MM.1S (cell line): ENCODE results near the gene CDK11A.

Experiments used
- DNase-seq: peaks from one replicate; pipeline ENCODE4 v3.0.0-alpha.2; 2015
- H2AFZ ChIP-seq: fragments of 300-600 bp; sonication (generic); 2 replicates; pipeline ENCODE4 v1.6.0; 2016; ENCODE audit warnings: antibody characterized with exemption, low read length
- H3F3A ChIP-seq: fragments of 300-600 bp; sonication (generic); 2 replicates; pipeline ENCODE4 v1.6.1; 2016; ENCODE audit warnings: mild to moderate bottlenecking, antibody characterized with exemption, low read length, moderate library complexity, mixed read lengths; ENCODE audit not compliant: insufficient read depth
- H3K27ac ChIP-seq: fragments of 300-600 bp; sonication (generic); 2 replicates; pipeline ENCODE4 v1.5.1; 2016; ENCODE audit warnings: mild to moderate bottlenecking, low read length
- H3K27me3 ChIP-seq: fragments of 300-600 bp; sonication (generic); replicated peaks from 2 replicates; pipeline ENCODE4 v1.6.0; 2016; ENCODE audit warnings: low read length; ENCODE audit not compliant: insufficient read depth
- H3K36me3 ChIP-seq: fragments of 300-600 bp; sonication (generic); replicated peaks from 2 replicates; pipeline ENCODE4 v1.6.1; 2016; ENCODE audit warnings: mild to moderate bottlenecking, low read length, mixed read lengths; ENCODE audit not compliant: insufficient read depth
- H3K4me1 ChIP-seq: fragments of 300-600 bp; sonication (generic); 2 replicates; pipeline ENCODE4 v1.6.1; 2016; ENCODE audit warnings: low read length, mixed read lengths
- H3K4me2 ChIP-seq: fragments of 300-600 bp; sonication (generic); 2 replicates; pipeline ENCODE4 v1.6.0; 2016; ENCODE audit warnings: low read depth, low read length
- H3K4me3 ChIP-seq: fragments of 300-600 bp; sonication (generic); 2 replicates; pipeline ENCODE4 v1.5.1; 2016; ENCODE audit warnings: low read length, mixed read lengths
- H3K79me2 ChIP-seq: fragments of 300-600 bp; sonication (generic); 2 replicates; pipeline ENCODE4 v1.6.1; 2016; ENCODE audit warnings: mixed run types, low read length, mixed read lengths
- H3K9ac ChIP-seq: fragments of 300-600 bp; sonication (generic); 2 replicates; pipeline ENCODE4 v1.6.1; 2016; ENCODE audit warnings: low read length, mixed read lengths
- H3K9me2 ChIP-seq: fragments of 300-600 bp; sonication (generic); replicated peaks from 2 replicates; pipeline ENCODE4 v1.6.1; 2016; ENCODE audit warnings: mild to moderate bottlenecking, low read length, mixed read lengths; ENCODE audit not compliant: insufficient read depth
- H3K9me3 ChIP-seq: fragments of 300-600 bp; sonication (generic); replicated peaks from 2 replicates; pipeline ENCODE4 v1.6.1; 2016; ENCODE audit warnings: mild to moderate bottlenecking, low read length, mixed read lengths; ENCODE audit not compliant: insufficient read depth
- H4K20me1 ChIP-seq: fragments of 300-600 bp; sonication (generic); 2 replicates; pipeline ENCODE4 v1.6.1; 2016; ENCODE audit warnings: mild to moderate bottlenecking, low read length, moderate library complexity, mixed read lengths; ENCODE audit not compliant: insufficient read depth
- EZH2 ChIP-seq: fragments of 300-600 bp; sonication (generic); optimal IDR thresholded peaks from 2 replicates; pipeline ENCODE3; 2017; ENCODE audit warnings: low read depth, mild to moderate bottlenecking, antibody characterized with exemption, low read length, mixed read lengths
- EZH2phosphoT487 ChIP-seq: fragments of 300-600 bp; sonication (generic); IDR thresholded peaks from 2 replicates; pipeline ENCODE4 v1.6.1; 2018; ENCODE audit warnings: antibody characterized with exemption, low read length
- TF ChIP-seq, protein P1 (sequence below): fragments of 300-600 bp; sonication (generic); IDR thresholded peaks from 2 replicates; pipeline ENCODE4 v1.5.1; 2016; ENCODE audit warnings: antibody characterized with exemption, low read length, mixed read lengths

Gene CDK11A

DNA sequence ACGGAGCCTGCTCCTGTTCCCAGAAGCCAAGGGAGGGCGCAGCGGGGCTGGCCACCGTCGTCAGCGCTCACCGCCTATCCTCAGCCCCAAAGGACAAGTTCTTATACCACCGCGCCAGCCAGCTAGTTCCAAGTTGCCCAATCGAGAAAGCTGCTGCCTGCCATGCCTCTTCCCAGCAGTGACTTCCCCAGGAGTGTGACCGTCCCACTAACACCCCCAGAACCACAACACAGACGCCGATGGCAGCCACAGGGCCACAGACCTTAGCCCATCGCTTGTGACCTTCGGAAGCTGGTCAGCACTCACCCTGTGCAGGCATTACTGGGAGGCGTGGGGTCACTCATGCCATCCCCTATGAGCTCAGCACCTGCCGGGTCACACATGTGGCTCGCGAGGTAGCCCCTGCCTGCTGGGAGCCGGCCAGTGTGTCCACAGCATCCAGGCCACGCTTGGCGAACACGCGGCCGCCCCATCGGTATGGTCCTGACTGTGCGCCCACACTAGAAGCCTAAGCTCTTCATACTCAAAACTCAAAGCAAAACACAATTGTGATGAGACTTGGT is 34.0 kb upstream of the CDK11A start:
- no peaks in the 10 kb centered on the region for H3K27me3 ChIP-seq
- peaks cover 63% of the 10 kb centered on the region for H3K79me2 ChIP-seq
- no peak overlapping the region for H2AFZ ChIP-seq
- H3K27ac ChIP-seq: no peak overlapping the region
- no peak overlapping the region for H3K4me2 ChIP-seq
- no peaks in the 10 kb centered on the region; the same call in 1 of the 2 replicates for H4K20me1 ChIP-seq
- H3K9me3 ChIP-seq: no peaks in the 10 kb centered on the region
- H3F3A ChIP-seq: no peaks in the 10 kb centered on the region
- H3K4me1 ChIP-seq: no peaks in the 10 kb centered on the region
- no peaks in the 10 kb centered on the region for H3K9me2 ChIP-seq
- no peak overlapping the region for H3K9ac ChIP-seq
- TF ChIP-seq, protein P1, sequence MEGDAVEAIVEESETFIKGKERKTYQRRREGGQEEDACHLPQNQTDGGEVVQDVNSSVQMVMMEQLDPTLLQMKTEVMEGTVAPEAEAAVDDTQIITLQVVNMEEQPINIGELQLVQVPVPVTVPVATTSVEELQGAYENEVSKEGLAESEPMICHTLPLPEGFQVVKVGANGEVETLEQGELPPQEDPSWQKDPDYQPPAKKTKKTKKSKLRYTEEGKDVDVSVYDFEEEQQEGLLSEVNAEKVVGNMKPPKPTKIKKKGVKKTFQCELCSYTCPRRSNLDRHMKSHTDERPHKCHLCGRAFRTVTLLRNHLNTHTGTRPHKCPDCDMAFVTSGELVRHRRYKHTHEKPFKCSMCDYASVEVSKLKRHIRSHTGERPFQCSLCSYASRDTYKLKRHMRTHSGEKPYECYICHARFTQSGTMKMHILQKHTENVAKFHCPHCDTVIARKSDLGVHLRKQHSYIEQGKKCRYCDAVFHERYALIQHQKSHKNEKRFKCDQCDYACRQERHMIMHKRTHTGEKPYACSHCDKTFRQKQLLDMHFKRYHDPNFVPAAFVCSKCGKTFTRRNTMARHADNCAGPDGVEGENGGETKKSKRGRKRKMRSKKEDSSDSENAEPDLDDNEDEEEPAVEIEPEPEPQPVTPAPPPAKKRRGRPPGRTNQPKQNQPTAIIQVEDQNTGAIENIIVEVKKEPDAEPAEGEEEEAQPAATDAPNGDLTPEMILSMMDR: no peak
- no peak for TF ChIP-seq EZH2
- TF ChIP-seq EZH2phosphoT487: no peak
- H3K36me3 ChIP-seq: peaks cover 4% of the 10 kb centered on the region
- no peak overlapping the region for H3K4me3 ChIP-seq
- no peak for DNase-seq

DNA sequence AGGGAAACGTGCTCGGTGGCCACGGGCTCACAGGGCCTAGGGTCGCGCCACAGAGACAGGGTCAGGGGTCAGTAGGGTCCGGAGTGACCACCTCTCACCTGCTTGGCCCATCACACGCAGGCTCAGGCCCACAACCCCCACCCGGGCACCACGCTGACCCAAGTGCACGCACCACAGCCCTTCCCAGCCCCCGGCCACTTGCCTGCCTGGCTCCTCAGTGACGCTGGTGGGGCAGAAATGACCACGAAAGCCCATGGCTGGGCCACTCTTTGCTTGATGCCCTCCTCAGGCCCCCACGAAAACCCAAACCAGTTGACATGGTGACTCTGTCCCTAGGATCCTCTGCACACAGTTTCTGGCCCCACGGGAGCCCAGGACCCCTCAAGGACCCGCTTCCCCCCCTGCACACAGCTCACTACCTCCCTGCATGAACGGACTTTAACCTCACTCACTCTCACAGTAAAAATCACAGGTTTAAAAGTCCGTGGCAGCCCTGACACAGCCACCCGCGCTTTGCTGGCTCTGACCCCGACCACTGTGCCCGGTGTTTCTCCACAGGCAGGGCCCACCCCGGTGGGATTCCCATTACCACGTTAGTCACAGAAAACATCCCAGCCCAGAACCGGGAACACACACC is 33.4 kb upstream of the CDK11A start:
- Histone ChIP-seq H3F3A (no peaks in the 10 kb centered on the region), H3K9me2 (no peaks in the 10 kb centered on the region), H3K4me1 (no peaks in the 10 kb centered on the region), H3K79me2 (peaks cover 57% of the 10 kb centered on the region), H3K27ac (no peak overlapping the region), H4K20me1 (no peaks in the 10 kb centered on the region; the same call in 1 of the 2 replicates), H3K27me3 (no peaks in the 10 kb centered on the region), H3K4me2 (no peak overlapping the region), H3K4me3 (no peak overlapping the region), H2AFZ (no peak overlapping the region), H3K36me3 (peaks cover 4% of the 10 kb centered on the region), H3K9me3 (no peaks in the 10 kb centered on the region), H3K9ac (no peak overlapping the region)
- DNase-seq: no peak
- TF ChIP-seq, protein P1: no peak
- TF ChIP-seq EZH2: no peak

DNA sequence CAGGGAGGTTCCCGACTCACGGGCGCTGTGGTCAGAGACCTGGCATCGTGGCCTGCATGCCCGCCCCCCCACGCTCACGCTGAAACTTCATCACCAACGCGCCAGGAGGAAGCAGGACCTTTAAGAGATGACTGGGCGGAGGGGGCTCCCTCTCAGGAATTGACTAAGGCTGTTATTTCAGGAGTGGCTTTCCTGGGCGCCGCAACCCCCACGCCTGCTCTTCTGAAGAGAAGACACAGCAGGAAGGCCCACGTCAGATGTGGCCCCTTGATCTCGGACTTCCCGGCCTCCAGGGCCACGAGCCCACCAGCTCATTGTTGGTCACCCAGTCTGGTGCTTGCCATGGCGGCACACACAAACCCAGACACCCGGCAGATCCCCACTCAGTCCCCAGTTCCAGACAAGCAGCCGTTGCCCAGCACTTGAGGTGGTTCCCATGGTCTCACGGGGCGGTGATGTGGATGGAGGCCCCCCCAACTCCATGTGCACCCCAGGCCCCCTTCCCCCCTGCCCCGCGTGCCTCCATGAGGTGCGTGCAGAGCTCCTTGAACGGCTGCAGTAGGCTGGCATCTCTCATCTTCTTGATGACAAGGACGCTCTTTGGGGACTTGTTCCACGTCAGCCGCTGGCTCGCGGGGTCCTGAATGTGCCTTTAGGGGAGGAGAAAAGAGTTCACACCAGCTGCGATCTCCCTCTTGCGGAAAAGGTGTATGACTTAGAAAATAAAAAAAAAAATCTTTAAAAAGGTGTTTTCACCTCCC is 32.7 kb upstream of the CDK11A start:
- Histone ChIP-seq H3K9me3 (no peaks in the 10 kb centered on the region), H3K4me1 (no peaks in the 10 kb centered on the region), H3F3A (no peaks in the 10 kb centered on the region), H3K9me2 (no peaks in the 10 kb centered on the region), H3K36me3 (peaks cover 4% of the 10 kb centered on the region), H3K79me2 (peaks cover 50% of the 10 kb centered on the region), H3K9ac (no peak overlapping the region), H3K4me3 (no peak overlapping the region), H3K4me2 (no peak overlapping the region), H4K20me1 (no peaks in the 10 kb centered on the region; the same call in 1 of the 2 replicates), H2AFZ (no peak overlapping the region), H3K27me3 (no peaks in the 10 kb centered on the region), H3K27ac (no peak overlapping the region)
- TF ChIP-seq EZH2 (no peak), EZH2phosphoT487 (no peak)
- DNase-seq: no peak

DNA sequence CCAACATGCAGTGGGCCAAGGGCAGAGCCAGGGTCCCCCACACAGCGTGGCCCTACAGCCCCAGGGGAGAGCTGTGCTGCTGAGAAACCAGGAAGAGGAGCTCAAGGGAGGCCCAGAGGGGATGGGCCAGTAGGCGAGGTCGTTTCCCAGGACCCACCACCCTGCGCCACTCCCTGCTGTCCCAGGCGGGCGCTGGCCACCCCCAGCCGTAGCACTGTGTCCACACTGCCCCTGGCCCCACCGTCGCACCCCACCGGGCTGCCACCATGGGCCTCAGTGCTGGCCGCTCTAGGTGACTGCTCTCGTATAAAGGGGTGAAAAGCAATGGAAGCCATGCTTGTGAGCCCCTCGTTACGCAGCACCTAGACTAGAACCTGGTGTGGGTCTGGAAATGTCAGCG is 31.7 kb upstream of the CDK11A start:
- Histone ChIP-seq H3K36me3 (peaks cover 4% of the 10 kb centered on the region), H3K4me2 (no peak overlapping the region)

More for the DNA sequence above, 31.7 kb upstream of the CDK11A start:
- H3K27me3 ChIP-seq: no peaks in the 10 kb centered on the region
- no peak for DNase-seq
- H3K79me2 ChIP-seq: peaks cover 42% of the 10 kb centered on the region
- no peaks in the 10 kb centered on the region for H3F3A ChIP-seq
- H3K4me1 ChIP-seq: no peaks in the 10 kb centered on the region
- H4K20me1 ChIP-seq: no peaks in the 10 kb centered on the region; the same call in 1 of the 2 replicates
- no peak overlapping the region for H3K4me3 ChIP-seq
- no peak overlapping the region for H3K27ac ChIP-seq
- no peak overlapping the region for H2AFZ ChIP-seq
- no peak overlapping the region for H3K9ac ChIP-seq
- no peaks in the 10 kb centered on the region for H3K9me2 ChIP-seq
- H3K9me3 ChIP-seq: no peaks in the 10 kb centered on the region
- TF ChIP-seq EZH2phosphoT487: no peak
